Rectal smooth muscle tissue (tissue), 1 donor: ENCODE measurements around the gene COL9A1.

Source experiments
- H3K27ac ChIP-seq: one replicate; pipeline ENCODE4 v1.7.0; 2013; ENCODE audit warnings: low read depth, low read length, inconsistent platforms
- H3K27me3 ChIP-seq: one replicate; pipeline ENCODE4 v1.7.0; 2013; ENCODE audit warnings: low read length; ENCODE audit not compliant: control insufficient read depth, insufficient read depth
- H3K36me3 ChIP-seq: one replicate; pipeline ENCODE4 v1.7.0; 2013; ENCODE audit warnings: low read length; ENCODE audit not compliant: control insufficient read depth, insufficient read depth
- H3K4me1 ChIP-seq: one replicate; pipeline ENCODE4 v1.7.0; 2013; ENCODE audit warnings: low read length; ENCODE audit not compliant: control insufficient read depth, insufficient read depth
- H3K4me3 ChIP-seq: one replicate; pipeline ENCODE4 v1.7.0; 2013; ENCODE audit warnings: low read length
- H3K9ac ChIP-seq: one replicate; pipeline ENCODE4 v1.7.0; 2013; ENCODE audit warnings: low read length

The COL9A1 gene

GRCh38 chr6:70252604-70253003 lies 50.3 kb downstream of the COL9A1 start:
- H3K27me3 ChIP-seq: no peaks in the 10 kb centered on the region
- H3K9ac ChIP-seq: no peak overlapping the region
- no peaks in the 10 kb centered on the region for H3K36me3 ChIP-seq
- H3K4me3 ChIP-seq: no peak overlapping the region
- H3K4me1 ChIP-seq: no peaks in the 10 kb centered on the region
- no peak overlapping the region for H3K27ac ChIP-seq

DNA sequence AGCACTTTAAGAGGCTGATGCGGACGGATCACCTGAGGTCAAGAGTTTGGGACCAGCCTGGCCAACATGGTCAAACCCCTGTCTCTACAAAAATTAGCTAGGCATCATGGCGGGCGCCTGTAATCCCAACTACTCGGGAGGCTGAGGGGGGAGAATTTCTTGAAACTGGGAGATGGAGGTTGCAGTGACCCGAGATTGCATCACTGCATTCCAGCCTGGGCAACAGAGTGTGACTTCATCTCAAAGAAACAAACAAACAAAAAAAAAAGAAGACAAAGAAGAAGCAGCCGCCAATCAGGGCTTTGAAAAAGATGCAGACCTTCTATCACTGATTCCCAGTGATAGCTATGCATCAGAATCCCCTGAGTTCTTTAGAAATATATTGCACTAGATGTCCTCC lies 56.8 kb downstream of the COL9A1 start:
- H3K9ac ChIP-seq: no peak overlapping the region
- no peaks in the 10 kb centered on the region for H3K4me1 ChIP-seq
- no peak overlapping the region for H3K27ac ChIP-seq
- no peak overlapping the region for H3K4me3 ChIP-seq
- H3K36me3 ChIP-seq: no peaks in the 10 kb centered on the region
- H3K27me3 ChIP-seq: no peaks in the 10 kb centered on the region

GRCh38 chr6:70241991-70242420 lies 60.9 kb downstream of the COL9A1 start:
- H3K27ac ChIP-seq: no peak overlapping the region
- no peak overlapping the region for H3K4me3 ChIP-seq
- H3K9ac ChIP-seq: no peak overlapping the region
- H3K36me3 ChIP-seq: no peaks in the 10 kb centered on the region
- no peaks in the 10 kb centered on the region for H3K27me3 ChIP-seq
- H3K4me1 ChIP-seq: no peaks in the 10 kb centered on the region

DNA sequence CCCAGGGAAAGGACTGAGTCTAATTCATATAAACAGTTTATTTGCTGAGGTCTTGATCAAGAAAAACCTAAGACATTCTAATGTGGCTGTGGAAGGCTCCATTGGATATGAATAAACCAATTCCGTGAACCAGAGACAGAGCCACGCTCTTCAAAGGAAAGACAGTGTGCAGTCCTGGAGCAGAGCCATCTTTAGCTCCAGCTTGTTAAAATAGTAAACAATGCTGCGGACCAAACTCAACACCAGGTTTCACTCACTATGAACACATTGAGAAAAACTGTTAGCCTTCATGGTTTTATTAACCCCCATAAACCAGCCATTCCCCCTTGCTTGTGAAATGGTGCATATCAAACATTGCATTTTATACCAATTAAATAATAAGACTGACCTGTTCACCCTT lies 61.9 kb downstream of the COL9A1 start:
- no peak overlapping the region for H3K9ac ChIP-seq
- no peaks in the 10 kb centered on the region for H3K36me3 ChIP-seq
- no peak overlapping the region for H3K27ac ChIP-seq
- H3K27me3 ChIP-seq: no peaks in the 10 kb centered on the region
- H3K4me1 ChIP-seq: no peaks in the 10 kb centered on the region
- H3K4me3 ChIP-seq: no peak overlapping the region

- Histone ChIP-seq H3K27ac (no peak overlapping the region), H3K36me3 (no peaks in the 10 kb centered on the region)
Observed at GRCh38 chr6:70236343-70236742, 66.5 kb downstream of the COL9A1 start.

GRCh38 chr6:70234561-70235236 lies 68.2 kb downstream of the COL9A1 start:
- no peaks in the 10 kb centered on the region for H3K27me3 ChIP-seq
- no peak overlapping the region for H3K27ac ChIP-seq
- H3K36me3 ChIP-seq: no peaks in the 10 kb centered on the region
- H3K9ac ChIP-seq: no peak overlapping the region
- no peak overlapping the region for H3K4me3 ChIP-seq
- H3K4me1 ChIP-seq: no peaks in the 10 kb centered on the region

More at GRCh38 chr6:70236343-70236742, 66.5 kb downstream of the COL9A1 start:
- Histone ChIP-seq H3K4me1 (no peaks in the 10 kb centered on the region), H3K27me3 (no peaks in the 10 kb centered on the region), H3K4me3 (no peak overlapping the region), H3K9ac (no peak overlapping the region)

DNA sequence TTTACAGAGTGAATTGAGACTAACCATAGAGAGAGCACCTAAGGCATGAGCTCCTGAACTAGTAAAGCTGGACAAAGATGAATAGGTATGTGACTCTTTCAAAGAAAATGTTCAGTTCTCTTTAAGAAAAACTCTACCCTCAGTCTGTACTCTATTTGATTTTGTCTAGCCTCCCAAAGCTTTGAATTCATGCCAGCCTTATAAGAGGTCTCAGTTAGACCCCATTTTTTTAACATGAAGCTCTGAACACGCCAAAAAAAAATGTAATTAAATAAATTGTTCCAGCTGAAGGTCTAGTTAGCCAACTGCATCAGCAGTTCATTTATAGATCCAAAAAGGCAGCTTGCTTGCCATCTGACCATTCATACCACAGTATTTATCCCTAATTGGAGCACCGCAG lies 71.6 kb downstream of the COL9A1 start:
- H3K9ac ChIP-seq: no peak overlapping the region
- no peak overlapping the region for H3K27ac ChIP-seq
- H3K4me3 ChIP-seq: no peak overlapping the region
- H3K4me1 ChIP-seq: no peaks in the 10 kb centered on the region
- H3K36me3 ChIP-seq: no peaks in the 10 kb centered on the region
- H3K27me3 ChIP-seq: no peaks in the 10 kb centered on the region

GRCh38 chr6:70225055-70225454 lies 77.8 kb downstream of the COL9A1 start:
- Histone ChIP-seq H3K27ac (no peak overlapping the region), H3K27me3 (no peaks in the 10 kb centered on the region), H3K4me3 (no peak overlapping the region), H3K4me1 (no peaks in the 10 kb centered on the region), H3K9ac (no peak overlapping the region), H3K36me3 (no peaks in the 10 kb centered on the region)

DNA sequence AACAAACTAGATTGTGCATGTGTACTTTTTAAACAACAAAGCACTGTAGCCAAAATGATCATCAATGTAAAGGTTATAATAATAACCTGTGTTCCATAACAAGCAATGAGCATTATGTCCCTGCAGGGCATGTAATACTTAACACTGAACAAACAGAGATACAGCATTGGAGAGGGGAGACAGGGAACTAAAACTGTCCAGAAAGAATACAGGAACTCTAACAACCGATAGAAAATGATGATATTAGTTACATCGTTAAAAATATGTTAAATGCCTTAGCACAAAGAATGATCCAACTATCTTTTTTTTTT lies 80.5 kb downstream of the COL9A1 start:
- H3K4me3 ChIP-seq: no peak overlapping the region

GRCh38 chr6:70221715-70222438 lies 81.0 kb downstream of the COL9A1 start:
- Histone ChIP-seq H3K27me3 (no peaks in the 10 kb centered on the region), H3K36me3 (no peaks in the 10 kb centered on the region), H3K9ac (no peak overlapping the region), H3K27ac (no peak overlapping the region), H3K4me1 (no peaks in the 10 kb centered on the region), H3K4me3 (no peak overlapping the region)

More for the DNA sequence above, 80.5 kb downstream of the COL9A1 start:
- no peaks in the 10 kb centered on the region for H3K36me3 ChIP-seq
- no peak overlapping the region for H3K27ac ChIP-seq
- no peak overlapping the region for H3K9ac ChIP-seq
- no peaks in the 10 kb centered on the region for H3K27me3 ChIP-seq
- H3K4me1 ChIP-seq: no peaks in the 10 kb centered on the region

- H3K9ac ChIP-seq: no peak overlapping the region
- no peak overlapping the region for H3K4me3 ChIP-seq
- H3K27me3 ChIP-seq: no peaks in the 10 kb centered on the region
- H3K4me1 ChIP-seq: no peaks in the 10 kb centered on the region
- H3K36me3 ChIP-seq: no peaks in the 10 kb centered on the region
- no peak overlapping the region for H3K27ac ChIP-seq
Observed at GRCh38 chr6:70221025-70221714, 81.7 kb downstream of the COL9A1 start.

DNA sequence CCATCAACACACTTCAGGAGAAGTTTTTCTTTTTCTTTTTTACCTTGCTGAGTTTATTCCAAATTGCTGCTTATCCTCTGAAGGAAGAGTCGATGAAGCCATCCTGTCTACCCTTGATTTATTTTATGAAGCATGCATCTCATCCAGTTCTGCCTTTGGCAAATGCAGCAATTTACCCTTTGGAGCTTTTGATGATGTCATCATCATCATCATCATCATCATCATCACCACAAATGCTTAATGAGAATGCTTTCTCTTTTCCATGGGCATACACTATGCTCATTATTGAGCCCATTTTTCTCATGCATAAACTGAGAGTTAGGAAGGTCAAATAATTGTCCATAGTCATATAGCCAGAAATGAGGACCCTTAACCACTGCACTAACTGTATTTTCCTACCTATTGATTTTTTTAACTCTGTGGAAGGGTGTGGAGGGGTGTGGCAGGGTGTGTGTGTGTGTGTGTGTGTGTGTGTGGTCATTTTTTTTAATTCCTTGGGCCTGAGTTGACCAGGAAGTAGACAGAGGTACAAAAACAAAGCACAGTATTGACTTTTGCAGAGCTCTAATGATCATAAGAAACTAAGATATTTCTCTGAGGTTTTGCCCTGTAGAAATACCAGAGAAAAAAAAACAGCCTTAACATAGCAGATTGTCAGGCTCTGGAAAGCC lies 82.8 kb downstream of the COL9A1 start:
- Histone ChIP-seq H3K27me3 (no peaks in the 10 kb centered on the region), H3K27ac (no peak overlapping the region), H3K9ac (no peak overlapping the region), H3K4me3 (no peak overlapping the region), H3K4me1 (no peaks in the 10 kb centered on the region), H3K36me3 (no peaks in the 10 kb centered on the region)
